PC-3 (cell line): ENCODE measurements around the gene SLC9B2.

Source experiments
- CTCF ChIP-seq: fragments of 300-600 bp; sonication (generic); conservative IDR thresholded peaks from 2 replicates; pipeline ENCODE4 v1.5.1; 2017; ENCODE audit warnings: antibody characterized with exemption, low read depth, mild to moderate bottlenecking, low read length
- EZH2 ChIP-seq: fragments of 300-600 bp; sonication (generic); IDR thresholded peaks from one replicate; pipeline ENCODE4 v1.6.1; 2017; ENCODE audit warnings: antibody characterized with exemption, mild to moderate bottlenecking, low read length; ENCODE audit not compliant: unreplicated experiment
- EZH2phosphoT487 ChIP-seq: fragments of 300-600 bp; sonication (generic); IDR thresholded peaks from 2 replicates; pipeline ENCODE4 v1.6.1; 2018; ENCODE audit warnings: mild to moderate bottlenecking, antibody characterized with exemption, low read length, borderline replicate concordance

GRCh38 chr4:103108542-103108941 lies 32.0 kb upstream of the SLC9B2 start:
- TF ChIP-seq CTCF: no peak
- TF ChIP-seq EZH2phosphoT487: no peak
- no peak for TF ChIP-seq EZH2
